ENCODE results near the gene SLC22A23. TPM values are rescaled to one million over a fixed set of nuclear protein-coding genes. Genes with fewer than 3 reads are reported as not detected.

SLC22A23 gene
- total and polyA plus RNA-seq, 8 donors: 5.9 to 241 (median 18.9) TPM

GRCh38 chr6:3504354-3504753 lies 47.5 kb upstream of the SLC22A23 start:
- Histone ChIP-seq H3K4me1 (peaks cover 0 to 3% (median 0%) of the 10 kb centered on the region in 4 donors), H3K27me3 (no peaks in the 10 kb centered on the region), H3K27ac (no peak overlapping the region), H3K9me3 (no peaks in the 10 kb centered on the region), H3K36me3 (no peaks in the 10 kb centered on the region), H3K4me3 (no peak overlapping the region)
- intact Hi-C loops (cut with DNase I; ENCODE audit: low total_unique reads): no loop called here
- WGBS, 5 donors: 71 to 80% (median 72%) methylated on average over 4 to 5 of the region's 5 CpGs
- DNase-seq: no peak
- no peak for TF ChIP-seq CTCF (IDR thresholded peaks at IDR 0.05)
- no peak for TF ChIP-seq POLR2A (IDR thresholded peaks at IDR 0.05)
- TF ChIP-seq EP300 (IDR thresholded peaks at IDR 0.05): no peak
- TF ChIP-seq POLR2AphosphoS5 (IDR thresholded peaks at IDR 0.05): no peak

GRCh38 chr6:3501826-3502500 lies 45.1 kb upstream of the SLC22A23 start:
- Histone ChIP-seq H3K36me3 (no peaks in the 10 kb centered on the region), H3K4me1 (peaks cover 0 to 3% (median 0%) of the 10 kb centered on the region in 4 donors), H3K27ac (no peak overlapping the region), H3K9me3 (no peaks in the 10 kb centered on the region), H3K4me3 (no peak overlapping the region), H3K27me3 (no peaks in the 10 kb centered on the region)
- 38 to 53% (median 50%) methylated on average over 6 of the region's 6 CpGs for WGBS, 5 donors
- intact Hi-C loops (cut with DNase I; ENCODE audit: low total_unique reads): no loop called here
- no peak for TF ChIP-seq POLR2AphosphoS5 (IDR thresholded peaks at IDR 0.05)
- TF ChIP-seq EP300 (IDR thresholded peaks at IDR 0.05): no peak
- TF ChIP-seq CTCF (IDR thresholded peaks at IDR 0.05): no peak
- no peak for TF ChIP-seq POLR2A (IDR thresholded peaks at IDR 0.05)
- no peak for DNase-seq

GRCh38 chr6:3500262-3501014 lies 43.6 kb upstream of the SLC22A23 start:
- no peaks in the 10 kb centered on the region for H3K27me3 ChIP-seq
- WGBS, 5 donors: 65 to 76% (median 70%) methylated on average over 7 of the region's 7 CpGs
- no peak overlapping the region for H3K27ac ChIP-seq
- H3K9me3 ChIP-seq: no peaks in the 10 kb centered on the region
- TF ChIP-seq CTCF (IDR thresholded peaks at IDR 0.05): no peak
- TF ChIP-seq POLR2AphosphoS5 (IDR thresholded peaks at IDR 0.05): no peak
- no peak for TF ChIP-seq POLR2A (IDR thresholded peaks at IDR 0.05)
- no peak for TF ChIP-seq EP300 (IDR thresholded peaks at IDR 0.05)
- no peak overlapping the region for H3K4me3 ChIP-seq
- intact Hi-C loops (cut with DNase I; ENCODE audit: low total_unique reads): no loop called here
- peaks cover 0 to 3% (median 0%) of the 10 kb centered on the region in 4 donors for H3K4me1 ChIP-seq
- no peaks in the 10 kb centered on the region for H3K36me3 ChIP-seq
- peak in 1 of 2 donors; percentile 45 for DNase-seq

- no peaks in the 10 kb centered on the region for H3K27me3 ChIP-seq
- peaks cover 0 to 3% (median 0%) of the 10 kb centered on the region in 4 donors for H3K4me1 ChIP-seq
- WGBS, 5 donors: 60 to 89% (median 79%) methylated on average over 1 of the region's 1 CpG
- DNase-seq: no peak
- no peak overlapping the region for H3K27ac ChIP-seq
- intact Hi-C loops (cut with DNase I; ENCODE audit: low total_unique reads): no loop called here
- H3K9me3 ChIP-seq: peaks cover 0 to 4% (median 0%) of the 10 kb centered on the region in 4 donors
- no peak for TF ChIP-seq POLR2A (IDR thresholded peaks at IDR 0.05)
- TF ChIP-seq POLR2AphosphoS5 (IDR thresholded peaks at IDR 0.05): no peak
- TF ChIP-seq EP300 (IDR thresholded peaks at IDR 0.05): no peak
- TF ChIP-seq CTCF (IDR thresholded peaks at IDR 0.05): no peak
- H3K36me3 ChIP-seq: no peaks in the 10 kb centered on the region
- no peak overlapping the region for H3K4me3 ChIP-seq
Observed at GRCh38 chr6:3499603-3500002, 42.8 kb upstream of the SLC22A23 start.

Data from stomach (tissue), 9 donors.